ENCODE measurements around the gene SPARC.
"Not testable (repeated sequence)": the region's sequence is repeated elsewhere in the genome, so short reads cannot be mapped to it uniquely, and the experiment has no call there.

Gene SPARC

GRCh38 chr5:151696470-151697061, 9.9 kb upstream of the SPARC start:
- DNase-seq (ENCODE audit: low read depth) = peak; percentile 99
- H3K4me3 ChIP-seq (ENCODE audit: control insufficient read depth, low read depth, low read length) = peak overlapping the region; percentile 19
- TF ChIP-seq CTCF (IDR thresholded peaks at IDR 0.05; ENCODE audit: control insufficient read depth, insufficient read depth, low read depth, low read length, missing control alignments) = no peak

GRCh38 chr5:151695464-151695863, 8.7 kb upstream of the SPARC start:
- TF ChIP-seq CTCF (IDR thresholded peaks at IDR 0.05; ENCODE audit: control insufficient read depth, insufficient read depth, low read depth, low read length, missing control alignments) = no peak
- no peak for DNase-seq (ENCODE audit: low read depth)
- H3K4me3 ChIP-seq (ENCODE audit: control insufficient read depth, low read depth, low read length) = no peak overlapping the region

- no peak for DNase-seq (ENCODE audit: low read depth)
- H3K4me3 ChIP-seq (ENCODE audit: control insufficient read depth, low read depth, low read length) = no peak overlapping the region
- no peak for TF ChIP-seq CTCF (IDR thresholded peaks at IDR 0.05; ENCODE audit: control insufficient read depth, insufficient read depth, low read depth, low read length, missing control alignments)
These were observed 7.3 kb upstream of the SPARC start for GRCh38 chr5:151694035-151694485.

- H3K4me3 ChIP-seq (ENCODE audit: control insufficient read depth, low read depth, low read length) = no peak overlapping the region
- no peak for DNase-seq (ENCODE audit: low read depth)
- no peak for TF ChIP-seq CTCF (IDR thresholded peaks at IDR 0.05; ENCODE audit: control insufficient read depth, insufficient read depth, low read depth, low read length, missing control alignments)
These were observed 5.6 kb upstream of the SPARC start for GRCh38 chr5:151692312-151692711.

- TF ChIP-seq CTCF (IDR thresholded peaks at IDR 0.05; ENCODE audit: control insufficient read depth, insufficient read depth, low read depth, low read length, missing control alignments) = no peak
- H3K4me3 ChIP-seq (ENCODE audit: control insufficient read depth, low read depth, low read length) = no peak overlapping the region
- DNase-seq (ENCODE audit: low read depth) = no peak
These were observed 5.0 kb upstream of the SPARC start for GRCh38 chr5:151691706-151692105.

GRCh38 chr5:151689591-151689990, 2.9 kb upstream of the SPARC start:
- H3K4me3 ChIP-seq (ENCODE audit: control insufficient read depth, low read depth, low read length); DNase-seq (ENCODE audit: low read depth): not testable (repeated sequence)

GRCh38 chr5:151688436-151688835, 1.7 kb upstream of the SPARC start:
- no peak for TF ChIP-seq CTCF (IDR thresholded peaks at IDR 0.05; ENCODE audit: control insufficient read depth, insufficient read depth, low read depth, low read length, missing control alignments)
- H3K4me3 ChIP-seq (ENCODE audit: control insufficient read depth, low read depth, low read length) = no peak overlapping the region
- no peak for DNase-seq (ENCODE audit: low read depth)
